ENCODE results near the gene PTEN.

The PTEN gene

DNA sequence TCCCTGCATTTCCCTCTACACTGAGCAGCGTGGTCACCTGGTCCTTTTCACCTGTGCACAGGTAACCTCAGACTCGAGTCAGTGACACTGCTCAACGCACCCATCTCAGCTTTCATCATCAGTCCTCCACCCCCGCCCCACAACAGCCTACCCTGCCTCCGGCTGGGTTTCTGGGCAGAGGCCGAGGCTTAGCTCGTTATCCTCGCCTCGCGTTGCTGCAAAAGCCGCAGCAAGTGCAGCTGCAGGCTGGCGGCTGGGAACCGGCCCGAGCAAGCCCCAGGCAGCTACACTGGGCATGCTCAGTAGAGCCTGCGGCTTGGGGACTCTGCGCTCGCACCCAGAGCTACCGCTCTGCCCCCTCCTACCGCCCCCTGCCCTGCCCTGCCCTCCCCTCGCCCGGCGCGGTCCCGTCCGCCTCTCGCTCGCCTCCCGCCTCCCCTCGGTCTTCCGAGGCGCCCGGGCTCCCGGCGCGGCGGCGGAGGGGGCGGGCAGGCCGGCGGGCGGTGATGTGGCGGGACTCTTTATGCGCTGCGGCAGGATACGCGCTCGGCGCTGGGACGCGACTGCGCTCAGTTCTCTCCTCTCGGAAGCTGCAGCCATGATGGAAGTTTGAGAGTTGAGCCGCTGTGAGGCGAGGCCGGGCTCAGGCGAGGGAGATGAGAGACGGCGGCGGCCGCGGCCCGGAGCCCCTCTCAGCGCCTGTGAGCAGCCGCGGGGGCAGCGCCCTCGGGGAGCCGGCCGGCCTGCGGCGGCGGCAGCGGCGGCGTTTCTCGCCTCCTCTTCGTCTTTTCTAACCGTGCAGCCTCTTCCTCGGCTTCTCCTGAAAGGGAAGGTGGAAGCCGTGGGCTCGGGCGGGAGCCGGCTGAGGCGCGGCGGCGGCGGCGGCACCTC is at the start of gene PTEN, which contains the start of gene KLLN (continued):
- no peak for TF ChIP-seq ZNF548 (tag by site-specific recombination; IDR thresholded peaks at IDR 0.05)
- TF ChIP-seq KLF9 (tag by site-specific recombination; IDR thresholded peaks at IDR 0.05; ENCODE audit: low read depth) = peak; percentile 45
- no peak for TF ChIP-seq ZNF707 (tag by site-specific recombination; IDR thresholded peaks at IDR 0.05)
- no peak for TF ChIP-seq ZNF830 (tag by site-specific recombination; IDR thresholded peaks at IDR 0.05; ENCODE audit: low read depth)
- TF ChIP-seq, protein P1, sequence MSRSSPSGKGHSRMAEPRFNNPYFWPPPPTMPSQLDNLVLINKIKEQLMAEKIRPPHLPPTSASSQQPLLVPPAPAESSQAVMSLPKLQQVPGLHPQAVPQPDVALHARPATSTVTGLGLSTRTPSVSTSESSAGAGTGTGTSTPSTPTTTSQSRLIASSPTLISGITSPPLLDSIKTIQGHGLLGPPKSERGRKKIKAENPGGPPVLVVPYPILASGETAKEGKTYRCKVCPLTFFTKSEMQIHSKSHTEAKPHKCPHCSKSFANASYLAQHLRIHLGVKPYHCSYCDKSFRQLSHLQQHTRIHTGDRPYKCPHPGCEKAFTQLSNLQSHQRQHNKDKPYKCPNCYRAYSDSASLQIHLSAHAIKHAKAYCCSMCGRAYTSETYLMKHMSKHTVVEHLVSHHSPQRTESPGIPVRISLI (tag by site-specific recombination; IDR thresholded peaks at IDR 0.05) = no peak
- peak; percentile 76 for TF ChIP-seq YY2 (tag by site-specific recombination; IDR thresholded peaks at IDR 0.05)
- TF ChIP-seq, protein P2, sequence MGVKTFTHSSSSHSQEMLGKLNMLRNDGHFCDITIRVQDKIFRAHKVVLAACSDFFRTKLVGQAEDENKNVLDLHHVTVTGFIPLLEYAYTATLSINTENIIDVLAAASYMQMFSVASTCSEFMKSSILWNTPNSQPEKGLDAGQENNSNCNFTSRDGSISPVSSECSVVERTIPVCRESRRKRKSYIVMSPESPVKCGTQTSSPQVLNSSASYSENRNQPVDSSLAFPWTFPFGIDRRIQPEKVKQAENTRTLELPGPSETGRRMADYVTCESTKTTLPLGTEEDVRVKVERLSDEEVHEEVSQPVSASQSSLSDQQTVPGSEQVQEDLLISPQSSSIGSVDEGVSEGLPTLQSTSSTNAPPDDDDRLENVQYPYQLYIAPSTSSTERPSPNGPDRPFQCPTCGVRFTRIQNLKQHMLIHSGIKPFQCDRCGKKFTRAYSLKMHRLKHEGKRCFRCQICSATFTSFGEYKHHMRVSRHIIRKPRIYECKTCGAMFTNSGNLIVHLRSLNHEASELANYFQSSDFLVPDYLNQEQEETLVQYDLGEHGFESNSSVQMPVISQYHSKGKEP (tag by site-specific recombination; IDR thresholded peaks at IDR 0.05) = peak; percentile 100
- TF ChIP-seq, protein P3, sequence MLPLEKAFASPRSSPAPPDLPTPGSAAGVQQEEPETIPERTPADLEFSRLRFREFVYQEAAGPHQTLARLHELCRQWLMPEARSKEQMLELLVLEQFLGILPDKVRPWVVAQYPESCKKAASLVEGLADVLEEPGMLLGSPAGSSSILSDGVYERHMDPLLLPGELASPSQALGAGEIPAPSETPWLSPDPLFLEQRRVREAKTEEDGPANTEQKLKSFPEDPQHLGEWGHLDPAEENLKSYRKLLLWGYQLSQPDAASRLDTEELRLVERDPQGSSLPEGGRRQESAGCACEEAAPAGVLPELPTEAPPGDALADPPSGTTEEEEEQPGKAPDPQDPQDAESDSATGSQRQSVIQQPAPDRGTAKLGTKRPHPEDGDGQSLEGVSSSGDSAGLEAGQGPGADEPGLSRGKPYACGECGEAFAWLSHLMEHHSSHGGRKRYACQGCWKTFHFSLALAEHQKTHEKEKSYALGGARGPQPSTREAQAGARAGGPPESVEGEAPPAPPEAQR (tag by site-specific recombination; IDR thresholded peaks at IDR 0.05) = 0 out of 2 replicates have a peak, but pooled peaks have one; percentile 76
- no peak for TF ChIP-seq ZNF140 (tag by site-specific recombination; IDR thresholded peaks at IDR 0.05)
- peak; percentile 81 for TF ChIP-seq KLF10 (tag by site-specific recombination; IDR thresholded peaks at IDR 0.05)
- TF ChIP-seq, protein P4, sequence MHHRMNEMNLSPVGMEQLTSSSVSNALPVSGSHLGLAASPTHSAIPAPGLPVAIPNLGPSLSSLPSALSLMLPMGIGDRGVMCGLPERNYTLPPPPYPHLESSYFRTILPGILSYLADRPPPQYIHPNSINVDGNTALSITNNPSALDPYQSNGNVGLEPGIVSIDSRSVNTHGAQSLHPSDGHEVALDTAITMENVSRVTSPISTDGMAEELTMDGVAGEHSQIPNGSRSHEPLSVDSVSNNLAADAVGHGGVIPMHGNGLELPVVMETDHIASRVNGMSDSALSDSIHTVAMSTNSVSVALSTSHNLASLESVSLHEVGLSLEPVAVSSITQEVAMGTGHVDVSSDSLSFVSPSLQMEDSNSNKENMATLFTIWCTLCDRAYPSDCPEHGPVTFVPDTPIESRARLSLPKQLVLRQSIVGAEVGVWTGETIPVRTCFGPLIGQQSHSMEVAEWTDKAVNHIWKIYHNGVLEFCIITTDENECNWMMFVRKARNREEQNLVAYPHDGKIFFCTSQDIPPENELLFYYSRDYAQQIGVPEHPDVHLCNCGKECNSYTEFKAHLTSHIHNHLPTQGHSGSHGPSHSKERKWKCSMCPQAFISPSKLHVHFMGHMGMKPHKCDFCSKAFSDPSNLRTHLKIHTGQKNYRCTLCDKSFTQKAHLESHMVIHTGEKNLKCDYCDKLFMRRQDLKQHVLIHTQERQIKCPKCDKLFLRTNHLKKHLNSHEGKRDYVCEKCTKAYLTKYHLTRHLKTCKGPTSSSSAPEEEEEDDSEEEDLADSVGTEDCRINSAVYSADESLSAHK (tag by site-specific recombination; IDR thresholded peaks at IDR 0.05) = peak; percentile 52; the same call in 1 of the 2 replicates
- TF ChIP-seq BCL11A (tag by site-specific recombination; IDR thresholded peaks at IDR 0.05; ENCODE audit: low read depth) = no peak
- TF ChIP-seq ZNF501 (tag by site-specific recombination; IDR thresholded peaks at IDR 0.05) = no peak; the same call in 1 of the 2 replicates
- TF ChIP-seq ZBTB21 (tag by site-specific recombination; IDR thresholded peaks at IDR 0.05) = no peak
- TF ChIP-seq SP7 (tag by site-specific recombination; IDR thresholded peaks at IDR 0.05) = peak; percentile 43; the same call in 1 of the 2 replicates
- TF ChIP-seq ZNF404 (tag by site-specific recombination; IDR thresholded peaks at IDR 0.05) = no peak
- no peak for TF ChIP-seq ZNF701 (tag by site-specific recombination; IDR thresholded peaks at IDR 0.05)
- TF ChIP-seq, protein P5, sequence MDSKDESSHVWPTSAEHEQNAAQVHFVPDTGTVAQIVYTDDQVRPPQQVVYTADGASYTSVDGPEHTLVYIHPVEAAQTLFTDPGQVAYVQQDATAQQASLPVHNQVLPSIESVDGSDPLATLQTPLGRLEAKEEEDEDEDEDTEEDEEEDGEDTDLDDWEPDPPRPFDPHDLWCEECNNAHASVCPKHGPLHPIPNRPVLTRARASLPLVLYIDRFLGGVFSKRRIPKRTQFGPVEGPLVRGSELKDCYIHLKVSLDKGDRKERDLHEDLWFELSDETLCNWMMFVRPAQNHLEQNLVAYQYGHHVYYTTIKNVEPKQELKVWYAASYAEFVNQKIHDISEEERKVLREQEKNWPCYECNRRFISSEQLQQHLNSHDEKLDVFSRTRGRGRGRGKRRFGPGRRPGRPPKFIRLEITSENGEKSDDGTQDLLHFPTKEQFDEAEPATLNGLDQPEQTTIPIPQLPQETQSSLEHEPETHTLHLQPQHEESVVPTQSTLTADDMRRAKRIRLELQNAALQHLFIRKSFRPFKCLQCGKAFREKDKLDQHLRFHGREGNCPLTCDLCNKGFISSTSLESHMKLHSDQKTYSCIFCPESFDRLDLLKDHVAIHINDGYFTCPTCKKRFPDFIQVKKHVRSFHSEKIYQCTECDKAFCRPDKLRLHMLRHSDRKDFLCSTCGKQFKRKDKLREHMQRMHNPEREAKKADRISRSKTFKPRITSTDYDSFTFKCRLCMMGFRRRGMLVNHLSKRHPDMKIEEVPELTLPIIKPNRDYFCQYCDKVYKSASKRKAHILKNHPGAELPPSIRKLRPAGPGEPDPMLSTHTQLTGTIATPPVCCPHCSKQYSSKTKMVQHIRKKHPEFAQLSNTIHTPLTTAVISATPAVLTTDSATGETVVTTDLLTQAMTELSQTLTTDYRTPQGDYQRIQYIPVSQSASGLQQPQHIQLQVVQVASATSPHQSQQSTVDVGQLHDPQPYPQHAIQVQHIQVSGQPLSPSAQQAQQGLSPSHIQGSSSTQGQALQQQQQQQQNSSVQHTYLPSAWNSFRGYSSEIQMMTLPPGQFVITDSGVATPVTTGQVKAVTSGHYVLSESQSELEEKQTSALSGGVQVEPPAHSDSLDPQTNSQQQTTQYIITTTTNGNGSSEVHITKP (tag by site-specific recombination; IDR thresholded peaks at IDR 0.05) = peak; percentile 8; the same call in 1 of the 2 replicates
- TF ChIP-seq, protein P6, sequence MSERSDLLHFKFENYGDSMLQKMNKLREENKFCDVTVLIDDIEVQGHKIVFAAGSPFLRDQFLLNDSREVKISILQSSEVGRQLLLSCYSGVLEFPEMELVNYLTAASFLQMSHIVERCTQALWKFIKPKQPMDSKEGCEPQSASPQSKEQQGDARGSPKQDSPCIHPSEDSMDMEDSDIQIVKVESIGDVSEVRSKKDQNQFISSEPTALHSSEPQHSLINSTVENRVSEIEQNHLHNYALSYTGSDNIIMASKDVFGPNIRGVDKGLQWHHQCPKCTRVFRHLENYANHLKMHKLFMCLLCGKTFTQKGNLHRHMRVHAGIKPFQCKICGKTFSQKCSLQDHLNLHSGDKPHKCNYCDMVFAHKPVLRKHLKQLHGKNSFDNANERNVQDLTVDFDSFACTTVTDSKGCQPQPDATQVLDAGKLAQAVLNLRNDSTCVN (tag by site-specific recombination; optimal IDR thresholded peaks at IDR 0.05) = peak; percentile 82
- TF ChIP-seq ZNF302 (tag by site-specific recombination; IDR thresholded peaks at IDR 0.05; ENCODE audit: low read depth) = no peak
- TF ChIP-seq ZNF19 (tag by site-specific recombination; IDR thresholded peaks at IDR 0.05; ENCODE audit: low read depth) = no peak
- TF ChIP-seq ZNF274 (IDR thresholded peaks at IDR 0.05; ENCODE audit: low read length) = no peak
- no peak for TF ChIP-seq ZNF274 (tag by site-specific recombination; IDR thresholded peaks at IDR 0.05; ENCODE audit: borderline replicate concordance)
- TF ChIP-seq KLF8 (tag by site-specific recombination; IDR thresholded peaks at IDR 0.05) = peak; percentile 68; the same call in 1 of the 2 replicates
- TF ChIP-seq IKZF3 (tag by site-specific recombination; IDR thresholded peaks at IDR 0.05) = peak; percentile 92
- TF ChIP-seq ZNF629 (tag by site-specific recombination; IDR thresholded peaks at IDR 0.05) = peak; percentile 17; the same call in 1 of the 2 replicates
- TF ChIP-seq KLF7 (tag by site-specific recombination; IDR thresholded peaks at IDR 0.05; ENCODE audit: borderline replicate concordance) = 0 out of 2 replicates have a peak, but pooled peaks have one; percentile 22
- no peak; the same call in 1 of the 2 replicates for TF ChIP-seq ZNF785 (tag by site-specific recombination; IDR thresholded peaks at IDR 0.05)

Measured in HEK293 (cell line).